Natural killer cell (primary cell): ENCODE data around the gene SPINK6. TPM values are rescaled to one million over a fixed set of nuclear protein-coding genes. Genes with fewer than 3 reads are reported as not detected.

Experiments used
- ATAC-seq, 3 donors: fragments of 150-1000 bp in 2 of 3; fragments of 200-7000 bp in 1 of 3; cut with Tn5 transposase; 1 replicate in 1 of 3; 2 replicates in 2 of 3; pipeline ENCODE4 v1.10.0; 2021; ENCODE audit warnings: mild to moderate bottlenecking in 2 of 3, moderate library complexity in 2 of 3
- DNase-seq, 2 donors: peaks; one replicate each; pipeline versions ENCODE4 v3.0.0 to v3.0.0-alpha.2; 2013 to 2021; ENCODE audit warnings: mixed read lengths in 1 of 2
- H3K27ac ChIP-seq: one replicate; pipeline ENCODE4 v1.5.1; 2013; ENCODE audit warnings: mild to moderate bottlenecking, low read length
- H3K27me3 ChIP-seq: one replicate; pipeline ENCODE4 v1.6.1; 2013; ENCODE audit warnings: low read length; ENCODE audit not compliant: control insufficient read depth, insufficient read depth
- H3K36me3 ChIP-seq: one replicate; pipeline ENCODE4 v1.6.1; 2013; ENCODE audit warnings: low read length; ENCODE audit not compliant: control insufficient read depth, insufficient read depth
- H3K4me1 ChIP-seq: one replicate; pipeline ENCODE4 v1.6.1; 2013; ENCODE audit warnings: low read length; ENCODE audit not compliant: control insufficient read depth, insufficient read depth
- H3K4me3 ChIP-seq: one replicate; pipeline ENCODE4 v1.5.1; 2013; ENCODE audit warnings: low read length
- H3K9me3 ChIP-seq: one replicate; pipeline ENCODE4 v1.6.1; 2013; ENCODE audit warnings: low read length; ENCODE audit not compliant: control insufficient read depth, insufficient read depth
- H3K27ac Mint-ChIP-seq, 2 donors: one replicate each; pipeline ENCODE4 v1.8.0; 2022; ENCODE audit warnings: mild to moderate bottlenecking in 2 of 2, mixed read lengths in 2 of 2, moderate library complexity in 1 of 2
- H3K27me3 Mint-ChIP-seq, 2 donors: one replicate each; pipeline ENCODE4 v1.8.0; 2022; ENCODE audit warnings: low read depth in 2 of 2, mixed read lengths in 2 of 2
- H3K36me3 Mint-ChIP-seq: one replicate; pipeline ENCODE4 v1.8.0; 2022; ENCODE audit warnings: mixed read lengths
- H3K4me1 Mint-ChIP-seq, 2 donors: one replicate each; pipeline ENCODE4 v1.8.0; 2022; ENCODE audit warnings: mixed read lengths in 2 of 2
- H3K4me3 Mint-ChIP-seq: one replicate; pipeline ENCODE4 v1.8.0; 2022; ENCODE audit warnings: mild to moderate bottlenecking, moderate library complexity, mixed read lengths
- H3K9me3 Mint-ChIP-seq, 2 donors: one replicate each; pipeline ENCODE4 v1.8.0; 2022; ENCODE audit warnings: mixed read lengths in 2 of 2
- CTCF ChIP-seq: fragments of 200-600 bp; IDR thresholded peaks from one replicate; pipeline ENCODE4 v1.8.0; 2022; ENCODE audit warnings: antibody characterized with exemption
- WGBS: methylation state at CpG from one replicate; pipeline ENCODE4 v1.1.7; 2013; ENCODE audit warnings: missing lambda C conversion rate; ENCODE audit not compliant: insufficient coverage; 5-methylcytosine and 5-hydroxymethylcytosine counted together
- intact Hi-C: fragments of 100-400 bp; cut with micrococcal nuclease; formaldehyde crosslinking; loops from one replicate; pipeline ENCODE4 v1.14.2; 2022
- total RNA-seq, 4 donors: library from RNA; stranded (reverse); fragments of 120-200 nt in 1 of 4; gene quantifications; one replicate each; pipeline versions ENCODE4 v1.2.3 to v1.2.4, GENCODE V29; 2013 to 2022

The SPINK6 gene
- total RNA-seq, 3 donors from 2014 or later (not counting 1 experiment from before 2014, with no cell fraction given), result not detected

DNA sequence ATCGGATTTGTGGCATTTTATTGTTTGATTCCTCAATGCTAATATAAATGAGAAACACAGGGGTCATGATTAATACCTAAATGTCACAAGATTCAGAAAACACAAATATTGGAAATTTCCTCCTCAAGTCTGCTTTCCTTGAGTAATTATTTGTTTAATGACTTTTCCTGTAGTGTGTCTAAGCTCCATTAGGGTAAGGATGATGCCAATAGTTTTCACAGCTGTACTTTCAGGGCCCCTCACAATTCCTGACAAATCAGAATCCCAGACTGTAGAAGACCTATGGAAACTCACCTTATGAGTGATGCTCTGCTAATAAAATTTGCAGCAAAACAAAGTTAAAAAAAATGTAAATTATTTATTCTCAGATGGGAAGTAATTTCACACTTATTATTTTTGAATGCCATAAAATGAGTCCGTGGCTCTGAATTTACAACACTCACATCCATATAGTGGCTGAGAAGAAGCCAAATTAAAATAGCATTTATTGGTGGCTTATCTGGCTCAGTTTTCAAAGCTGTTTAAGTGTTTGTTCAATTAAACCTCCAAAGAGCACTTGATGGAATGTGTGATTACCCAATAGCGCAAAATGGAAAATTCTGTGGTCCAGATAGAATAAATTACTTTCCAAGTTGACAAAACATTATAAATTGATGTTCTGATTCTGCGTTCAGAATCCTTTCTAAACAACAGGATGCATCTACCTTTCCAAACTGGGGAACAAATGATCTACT, 36.1 kb upstream of the SPINK6 start:
- DNase-seq (no peak), ATAC-seq (no peak)
- TF ChIP-seq CTCF, result no peak
- Mint-ChIP-seq H3K36me3 (no peaks in the 10 kb centered on the region), H3K4me1 (no peaks in the 10 kb centered on the region), H3K27ac (no peak overlapping the region), H3K27me3 (peaks cover 0 to 3% of the 10 kb centered on the region in 2 donors), H3K9me3 (no peaks in the 10 kb centered on the region), H3K4me3 (no peak overlapping the region)
- no peak overlapping the region for H3K27ac ChIP-seq
- H3K9me3 ChIP-seq, result no peaks in the 10 kb centered on the region
- H3K4me1 ChIP-seq, result no peaks in the 10 kb centered on the region
- intact Hi-C loops, result no loop called here
- no peak overlapping the region for H3K4me3 ChIP-seq
- no peaks in the 10 kb centered on the region for H3K36me3 ChIP-seq
- no CpG with 5 or more reads among the region's 4 CpGs for WGBS
- no peaks in the 10 kb centered on the region for H3K27me3 ChIP-seq

- TF ChIP-seq CTCF, result no peak
- no peak for ATAC-seq
- H3K4me3 ChIP-seq, result no peak within 1 kb of the TSS
- intact Hi-C loops, result no loop called here
- H3K27me3 ChIP-seq, result no peaks in the 10 kb centered on the region
- Mint-ChIP-seq H3K27me3 (peaks cover 0 to 8% of the 10 kb centered on the region in 2 donors), H3K9me3 (no peaks in the 10 kb centered on the region), H3K36me3 (no peaks in the 10 kb centered on the region), H3K4me1 (no peaks in the 10 kb centered on the region), H3K4me3 (no peak within 1 kb of the TSS), H3K27ac (no peak within 1 kb of the TSS)
- no peak within 1 kb of the TSS for H3K27ac ChIP-seq
- no peak for DNase-seq
- no peaks in the 10 kb centered on the region for H3K4me1 ChIP-seq
- H3K9me3 ChIP-seq, result no peaks in the 10 kb centered on the region
- WGBS, result 92% methylated on average over 1 of the region's 1 CpG
- H3K36me3 ChIP-seq, result no peaks in the 10 kb centered on the region
These were observed 34.6 kb upstream of the SPINK6 start, which contains the start of gene SPINK14 for GRCh38 chr5:148168246-148168645. SPINK14 (plus strand) TSS chr5:148168546; CDS start chr5:148169733, 1,187 bp downstream.

DNA sequence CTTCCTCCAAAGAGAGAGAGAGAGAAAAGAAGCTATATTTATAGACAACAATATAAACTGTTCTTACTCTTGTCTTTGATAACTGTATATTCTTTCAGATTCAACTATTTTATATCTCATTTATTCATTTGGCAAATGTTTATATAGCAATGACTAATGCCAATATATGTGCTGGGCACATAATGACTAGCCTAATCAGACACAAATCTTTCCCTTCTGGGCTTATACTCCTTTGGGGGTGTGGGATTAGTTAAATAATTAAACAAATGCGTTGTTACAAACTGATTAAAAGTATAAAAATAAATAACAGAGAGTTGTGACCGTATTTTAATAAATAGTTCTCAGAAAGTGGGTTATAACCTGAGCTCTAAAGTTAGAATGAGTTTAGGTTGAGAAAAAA, 30.5 kb upstream of the SPINK6 start:
- intact Hi-C loops, result no loop called here
- Histone ChIP-seq H3K27ac (no peak overlapping the region), H3K9me3 (no peaks in the 10 kb centered on the region), H3K4me1 (no peaks in the 10 kb centered on the region), H3K36me3 (no peaks in the 10 kb centered on the region), H3K4me3 (no peak overlapping the region), H3K27me3 (no peaks in the 10 kb centered on the region)
- no peaks in the 10 kb centered on the region for H3K36me3 Mint-ChIP-seq
- H3K4me1 Mint-ChIP-seq, result no peaks in the 10 kb centered on the region
- no peak for TF ChIP-seq CTCF
- peaks cover 0 to 10% of the 10 kb centered on the region in 2 donors for H3K27me3 Mint-ChIP-seq
- DNase-seq, result no peak
- ATAC-seq, result no peak
- H3K27ac Mint-ChIP-seq, result no peak overlapping the region
- 71% methylated on average over 1 of the region's 2 CpGs for WGBS
- H3K4me3 Mint-ChIP-seq, result no peak overlapping the region
- no peaks in the 10 kb centered on the region for H3K9me3 Mint-ChIP-seq

DNA sequence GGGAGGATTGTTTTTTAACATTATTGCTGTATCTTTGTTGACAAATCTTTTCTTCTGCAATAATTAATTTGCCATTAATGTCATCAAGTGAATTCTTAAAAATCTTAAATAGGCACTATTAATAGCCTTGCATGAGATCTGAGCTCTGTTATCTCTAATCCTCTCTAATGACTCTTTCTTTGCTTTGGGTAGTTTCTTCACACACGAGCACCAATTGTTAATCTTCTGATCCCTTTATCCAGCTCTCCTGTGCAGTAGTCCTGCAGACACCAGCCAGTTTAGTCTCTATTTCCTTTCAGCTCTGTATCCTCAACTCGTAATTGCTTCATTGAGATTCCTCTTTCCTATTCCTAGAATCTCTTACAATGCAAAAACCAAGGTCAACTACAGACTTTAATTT, 26.4 kb upstream of the SPINK6 start:
- H3K27me3 ChIP-seq, result no peaks in the 10 kb centered on the region
- intact Hi-C loops, result no loop called here
- DNase-seq (no peak), ATAC-seq (no peak)
- Mint-ChIP-seq H3K4me1 (no peaks in the 10 kb centered on the region), H3K27me3 (peaks cover 0 to 13% of the 10 kb centered on the region in 2 donors), H3K27ac (no peak overlapping the region), H3K36me3 (no peaks in the 10 kb centered on the region), H3K9me3 (no peaks in the 10 kb centered on the region), H3K4me3 (no peak overlapping the region)
- H3K36me3 ChIP-seq, result no peaks in the 10 kb centered on the region
- no peak overlapping the region for H3K27ac ChIP-seq
- H3K4me3 ChIP-seq, result no peak overlapping the region
- TF ChIP-seq CTCF, result no peak
- no peaks in the 10 kb centered on the region for H3K9me3 ChIP-seq
- H3K4me1 ChIP-seq, result no peaks in the 10 kb centered on the region
- 69% methylated on average over 2 of the region's 2 CpGs for WGBS
